HG03159 (cell line): Measurements from ENCODE around the gene FAM81B.
"Not testable (repeated sequence)": the region's sequence is repeated elsewhere in the genome, so short reads cannot be mapped to it uniquely, and the experiment has no call there.

Experiments
- ATAC-seq: cut with Tn5 transposase; IDR thresholded peaks from one replicate; pipeline ENCODE4 v1.9.1; 2021; ENCODE audit warnings: mild to moderate bottlenecking, moderate library complexity; ENCODE audit not compliant: unreplicated experiment

FAM81B gene, protein sequence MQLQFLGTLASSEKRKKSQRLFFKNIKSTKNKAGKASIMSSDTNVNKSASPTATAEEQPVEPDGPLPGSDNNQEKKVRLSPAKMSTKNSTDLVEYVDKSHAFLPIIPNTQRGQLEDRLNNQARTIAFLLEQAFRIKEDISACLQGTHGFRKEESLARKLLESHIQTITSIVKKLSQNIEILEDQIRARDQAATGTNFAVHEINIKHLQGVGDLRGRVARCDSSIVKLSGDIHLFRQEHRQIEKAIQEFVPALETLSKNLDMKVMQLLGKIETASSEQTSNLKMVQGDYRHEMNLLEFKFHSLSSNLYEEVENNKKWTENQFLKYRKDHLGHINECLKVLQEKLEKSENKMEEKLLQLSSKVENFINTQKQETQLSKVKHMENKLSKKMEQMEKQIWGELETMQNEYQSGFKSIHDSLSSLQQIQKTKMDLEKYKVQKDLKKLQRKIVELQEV

DNA sequence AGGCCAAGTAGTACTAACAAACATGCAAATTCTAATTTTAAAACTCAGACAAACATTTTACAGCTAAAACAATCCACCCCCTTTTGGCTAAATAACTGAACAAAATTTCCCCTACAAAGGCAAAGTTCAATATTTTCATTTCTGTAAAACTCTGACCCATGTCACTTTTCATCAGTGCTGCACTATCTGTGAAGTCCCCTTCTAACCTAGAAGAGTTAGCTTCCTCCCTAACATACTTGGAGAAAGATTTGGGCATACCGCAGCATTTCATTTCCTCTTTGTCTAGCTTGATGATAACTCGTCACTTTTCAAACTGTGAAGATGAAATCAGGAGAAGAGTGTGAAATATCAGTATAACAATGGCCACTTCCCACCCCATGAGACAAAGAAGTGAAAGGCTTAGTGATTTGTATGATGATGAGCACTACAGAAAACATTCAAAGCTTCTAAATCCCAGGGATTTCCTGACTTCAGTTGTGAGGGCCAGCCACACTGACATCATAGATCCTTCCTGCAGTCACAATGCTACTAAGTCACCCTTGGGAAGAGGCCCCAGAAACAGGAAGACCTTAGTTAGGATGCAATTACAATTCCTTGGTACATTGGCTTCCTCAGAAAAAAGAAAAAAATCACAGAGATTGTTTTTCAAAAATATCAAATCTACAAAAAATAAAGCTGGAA is at the start of gene FAM81B:
Gene FAM81B (plus strand): TSS at position 555 of the 681 bp plus-strand sequence. CDS start 24 bp downstream, at position 579.
- no peak for ATAC-seq

DNA sequence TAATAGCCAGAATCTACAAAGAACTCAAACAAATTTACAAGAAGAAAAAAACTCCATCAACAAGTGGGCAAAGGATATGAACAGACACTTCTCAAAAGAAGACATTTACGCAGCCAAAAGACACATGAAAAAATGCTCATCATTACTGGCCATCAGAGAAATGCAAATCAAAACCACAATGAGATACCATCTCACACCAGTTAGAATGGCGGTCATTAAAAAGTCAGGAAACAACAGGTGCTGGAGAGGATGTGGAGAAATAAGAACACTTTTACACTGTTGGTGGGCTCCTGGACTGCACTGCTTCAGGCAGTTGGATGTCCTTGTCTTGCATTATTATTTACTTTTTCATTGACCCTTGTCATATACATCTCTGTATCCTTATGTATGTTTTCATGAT is 49.7 kb upstream of the FAM81B start:
- ATAC-seq, result not testable (repeated sequence)

DNA sequence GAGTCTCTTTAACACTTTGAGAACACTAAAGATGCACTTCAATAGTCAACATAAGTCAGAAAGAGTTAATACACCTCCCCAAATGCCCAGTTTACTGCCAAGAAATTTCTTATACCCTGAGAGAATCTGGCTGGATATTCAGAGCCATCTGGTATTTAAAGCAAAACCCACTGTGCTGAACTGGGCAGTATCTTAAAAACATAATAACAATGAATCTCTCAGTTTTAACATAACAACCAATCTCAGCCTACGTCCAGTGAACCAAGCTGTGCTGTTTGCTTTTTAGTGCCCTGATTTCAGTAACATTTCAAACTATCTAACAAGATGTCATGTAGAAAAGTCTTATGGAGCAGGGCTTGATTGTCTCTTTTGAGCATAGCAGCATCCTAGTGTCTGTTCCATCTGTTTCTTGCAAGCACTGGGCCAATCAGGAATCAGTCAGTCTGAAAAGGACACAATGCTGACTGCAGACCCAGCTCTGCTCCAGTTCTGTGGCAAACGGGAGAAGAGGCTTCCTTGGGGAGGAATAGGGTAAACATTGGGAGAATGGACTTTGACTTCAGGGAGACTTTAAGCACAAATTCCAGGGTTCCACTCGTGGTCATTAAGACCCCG is 43.6 kb upstream of the FAM81B start:
- no peak for ATAC-seq

DNA sequence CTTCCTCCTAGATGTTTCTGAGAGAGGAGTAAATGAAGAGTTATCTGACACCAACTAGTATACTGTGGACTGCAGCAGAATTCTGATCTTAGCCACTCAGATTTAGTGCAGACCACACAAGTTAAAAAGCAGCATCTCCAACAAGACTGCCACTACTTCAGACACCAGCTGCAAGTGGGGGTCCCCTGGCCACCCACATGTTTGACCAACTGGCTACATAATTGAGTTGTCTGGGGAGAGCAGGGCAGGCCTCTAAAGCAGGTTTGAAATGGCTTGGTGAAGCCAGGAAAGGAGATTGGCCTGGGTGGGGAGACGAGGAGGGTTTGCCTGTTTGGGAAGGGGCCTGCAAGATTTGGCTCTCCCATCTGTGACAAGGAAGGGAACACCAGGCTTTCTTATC is 40.5 kb upstream of the FAM81B start:
- no peak for ATAC-seq

DNA sequence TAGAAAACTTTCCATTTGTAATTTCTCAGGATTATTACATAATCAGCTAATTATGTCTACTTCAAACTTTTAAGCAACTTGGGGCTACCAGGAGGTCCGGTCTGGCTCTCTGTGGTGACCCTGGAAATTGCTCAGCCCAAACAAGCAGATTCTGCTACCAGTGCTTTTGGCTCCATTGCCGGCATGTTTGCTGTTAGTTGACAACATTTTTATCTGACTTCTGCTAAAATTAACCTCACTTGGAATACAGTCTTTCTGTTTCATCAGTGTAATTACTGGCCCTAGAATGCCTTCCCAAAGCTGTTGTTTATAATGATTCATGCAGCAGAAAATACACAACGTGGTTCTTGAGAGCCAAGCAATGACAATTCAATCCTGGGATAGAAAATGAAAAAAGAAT is 38.5 kb upstream of the FAM81B start:
- no peak for ATAC-seq

DNA sequence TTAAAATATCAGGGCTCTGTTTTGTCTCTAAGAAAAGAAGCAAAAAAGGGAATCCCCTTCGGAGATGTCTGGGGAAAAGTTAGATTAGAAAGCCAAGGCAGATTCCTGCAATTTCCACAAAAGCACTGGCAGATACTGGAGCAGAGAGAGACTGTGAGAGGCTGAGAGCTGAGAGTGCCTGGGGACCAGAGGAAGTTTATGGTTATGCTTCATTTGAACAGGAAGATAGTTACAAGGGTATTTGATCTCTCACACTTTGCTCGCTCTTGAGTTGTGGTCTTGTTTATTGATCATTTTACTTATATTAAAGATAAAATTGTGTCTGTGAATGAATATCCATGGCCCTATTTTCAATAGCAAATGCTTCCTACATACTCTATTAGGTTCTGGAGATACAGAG is 32.8 kb upstream of the FAM81B start:
- no peak for ATAC-seq

DNA sequence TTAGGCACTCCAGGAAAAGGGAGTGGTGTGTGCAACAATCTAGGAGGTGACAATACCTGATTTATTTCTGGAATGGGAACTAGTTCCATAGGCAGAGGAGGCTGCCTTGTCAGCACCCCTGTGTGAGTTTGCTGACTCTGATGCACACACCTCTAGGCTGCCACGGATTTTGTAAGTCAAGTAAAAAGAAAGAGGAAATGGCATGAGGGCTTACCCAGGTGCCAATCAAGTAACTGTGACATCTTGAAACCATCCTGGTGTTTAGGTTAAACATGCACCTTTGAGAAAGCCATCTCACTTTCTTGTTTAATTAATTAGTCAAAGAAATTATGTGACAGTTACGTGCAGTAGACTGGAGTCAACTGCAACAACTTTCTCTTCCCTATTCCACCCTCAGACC is 32.3 kb upstream of the FAM81B start:
- no peak for ATAC-seq

DNA sequence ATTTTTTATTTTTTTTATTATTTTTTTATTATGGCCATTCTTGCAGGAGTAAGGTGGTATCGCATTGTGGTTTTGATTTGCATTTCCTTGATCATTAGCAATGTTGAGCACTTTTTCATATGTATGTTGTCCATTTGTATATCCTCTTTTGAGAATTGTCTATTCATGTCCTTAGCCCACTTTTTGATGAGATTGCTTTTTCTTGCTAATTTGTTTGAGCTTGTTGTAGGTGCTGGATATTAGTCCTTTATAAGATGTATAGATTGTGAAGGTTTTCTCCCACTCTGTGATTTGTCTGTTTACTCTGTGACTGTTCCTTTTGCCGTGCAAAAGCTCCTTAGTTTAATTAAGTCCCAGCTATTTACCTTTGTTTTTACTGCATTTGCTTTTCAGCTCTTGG is 30.5 kb upstream of the FAM81B start:
- ATAC-seq, result not testable (repeated sequence)

DNA sequence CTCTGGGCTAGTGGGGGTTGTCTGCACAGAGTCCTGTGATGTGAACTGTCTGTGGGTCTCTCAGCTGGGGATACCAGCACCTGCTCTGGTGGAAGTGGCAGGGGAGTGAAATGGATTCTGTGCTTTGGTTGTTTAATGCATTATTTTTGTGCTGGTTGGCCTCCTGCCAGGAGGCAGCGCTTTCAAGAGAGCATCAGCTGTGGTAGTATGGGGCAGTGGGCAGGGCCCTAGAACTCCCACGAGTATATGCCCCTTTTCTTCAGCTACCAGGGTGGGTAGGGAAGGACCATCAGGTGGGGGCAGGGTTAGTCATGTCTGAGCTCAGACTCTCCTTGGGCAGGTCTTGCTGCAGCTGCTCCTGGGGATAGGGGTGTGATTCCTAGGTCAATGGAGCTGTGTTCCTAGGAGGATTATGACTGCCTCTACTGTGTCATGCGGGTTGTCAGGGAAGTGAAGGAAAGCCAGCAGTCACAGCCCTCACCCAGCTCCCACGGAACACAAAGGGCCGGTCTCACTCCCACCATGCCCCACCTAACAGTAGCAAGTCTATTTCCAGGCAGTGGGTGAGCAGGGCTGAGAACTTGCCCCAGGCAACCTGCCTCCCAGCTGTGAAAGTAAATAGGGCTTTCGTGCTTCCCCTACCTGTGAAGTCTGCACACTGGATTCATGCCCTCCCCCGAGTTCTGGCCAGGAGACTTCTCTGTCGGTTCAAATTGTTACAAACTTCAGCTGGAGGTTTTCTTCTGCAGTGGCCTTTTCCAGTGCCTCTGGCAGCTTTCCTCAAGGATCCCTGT is 25.7 kb upstream of the FAM81B start:
- ATAC-seq, result no peak

DNA sequence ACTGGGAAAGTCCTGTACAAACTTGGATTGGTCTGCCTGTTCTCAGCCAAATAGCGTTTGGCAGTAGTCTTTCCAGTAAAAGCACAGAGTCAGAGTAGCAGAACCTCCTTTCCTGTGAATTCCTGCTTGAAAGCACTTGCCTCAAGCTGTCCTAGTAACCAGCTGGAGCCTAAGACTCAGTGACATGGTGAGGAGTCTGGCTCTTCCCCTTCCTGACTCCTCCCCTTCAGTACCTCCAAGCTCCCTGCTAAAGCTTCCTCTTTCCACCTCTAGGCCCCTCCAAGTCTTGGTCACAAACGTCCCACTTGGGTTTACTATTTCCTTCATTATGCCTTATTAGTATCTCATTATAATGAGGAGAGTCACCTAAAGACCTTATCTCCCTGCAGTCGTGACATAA is 21.4 kb upstream of the FAM81B start:
- no peak for ATAC-seq

DNA sequence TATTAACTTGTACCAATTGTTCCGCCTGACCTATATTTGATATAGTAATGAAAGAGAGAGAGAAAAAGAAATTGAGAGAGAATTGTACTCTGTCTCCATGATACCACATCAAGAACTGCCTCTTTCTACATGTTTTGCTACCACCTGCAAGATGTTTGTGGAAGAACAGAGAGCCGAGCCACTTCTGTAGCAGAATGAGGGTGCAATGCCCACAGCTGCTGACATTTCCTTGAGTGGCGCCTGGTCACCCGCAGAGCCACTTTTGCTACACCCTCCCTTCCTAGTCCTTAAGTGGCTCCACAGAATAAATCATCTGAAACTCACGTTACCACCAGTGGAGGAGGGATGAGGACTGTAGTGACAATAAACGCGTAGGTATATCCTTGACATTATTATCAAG is 17.1 kb upstream of the FAM81B start:
- no peak for ATAC-seq

DNA sequence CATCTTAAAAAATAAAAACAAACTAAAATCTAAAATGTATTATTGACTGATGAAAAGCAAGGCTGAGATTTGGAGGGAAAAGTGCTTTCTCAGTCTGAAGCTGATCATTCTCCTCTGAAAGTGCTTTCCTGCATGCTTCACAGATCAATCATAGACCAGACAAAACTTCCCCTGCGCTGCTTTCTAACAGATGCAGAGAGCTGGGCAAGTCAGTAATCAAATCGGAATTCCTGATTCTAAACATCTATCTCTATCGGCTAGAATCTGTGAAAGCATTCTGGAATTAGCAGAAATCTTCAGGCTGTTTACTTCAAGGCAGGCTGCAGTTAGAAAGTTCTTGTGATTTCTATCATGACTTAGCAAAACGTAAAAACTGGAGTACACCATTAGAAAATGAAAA is 15.6 kb upstream of the FAM81B start:
- ATAC-seq, result no peak

DNA sequence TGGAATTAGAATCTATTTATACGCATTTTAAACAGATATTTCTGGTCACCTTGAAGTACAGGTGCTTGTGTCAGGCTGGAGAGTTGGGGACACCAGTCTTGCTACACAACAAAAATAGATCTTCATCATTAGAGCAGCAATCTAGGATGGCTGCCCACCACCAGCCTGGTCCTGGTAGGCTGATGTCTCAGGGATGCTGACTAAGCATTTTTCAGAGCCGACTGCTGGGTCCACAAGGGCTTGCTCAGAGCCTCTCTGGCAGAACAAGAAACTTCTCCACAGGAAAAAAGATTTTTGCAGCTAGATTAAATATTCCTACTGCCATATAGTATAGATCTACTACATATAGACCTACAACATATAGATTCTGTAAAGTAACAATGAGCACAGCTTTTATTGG is 12.0 kb upstream of the FAM81B start:
- ATAC-seq, result no peak

DNA sequence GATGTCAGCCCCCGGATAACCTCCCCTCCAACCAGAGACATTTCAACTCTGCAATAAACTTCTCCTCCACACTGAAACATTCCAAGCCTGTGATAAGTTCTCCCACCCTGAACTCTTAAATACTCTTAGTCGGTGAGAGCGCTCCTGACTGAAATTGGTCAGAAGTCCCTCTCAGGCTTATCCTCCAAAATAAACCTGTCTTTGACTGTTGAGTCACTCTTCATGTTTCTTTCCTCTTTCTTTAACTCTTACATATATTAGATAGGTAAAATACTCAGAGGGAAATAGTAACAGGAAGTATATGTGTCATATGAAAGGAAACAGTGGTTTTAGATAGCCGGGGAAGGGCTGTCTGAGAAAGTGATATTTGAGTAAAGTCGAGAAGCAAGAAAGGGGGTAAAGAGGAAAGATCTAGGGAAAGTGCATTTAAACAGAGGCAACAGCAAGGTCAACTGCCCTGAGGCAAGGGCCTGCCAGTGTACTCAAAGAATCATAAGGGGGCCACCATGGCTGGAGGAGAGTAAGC is 11.0 kb upstream of the FAM81B start:
- ATAC-seq, result no peak

DNA sequence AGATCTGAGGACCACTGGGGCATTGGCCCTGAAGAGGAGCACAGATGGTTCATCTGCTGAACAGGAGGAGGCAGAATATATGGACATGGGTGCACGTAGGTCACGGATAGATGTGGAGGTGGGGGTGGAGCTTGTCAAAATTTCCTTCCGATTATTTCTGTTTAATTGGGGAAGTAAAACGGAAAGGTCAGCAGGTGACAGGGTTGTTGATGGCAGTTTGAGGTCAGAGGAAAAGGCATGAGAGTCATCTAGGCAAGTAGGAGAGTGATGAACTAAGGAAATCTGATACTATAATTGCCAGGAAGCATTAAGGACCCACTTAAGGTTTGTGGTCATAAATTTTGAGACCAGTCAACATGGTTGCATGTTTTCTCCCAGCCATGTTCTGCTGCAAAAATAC is 8.4 kb upstream of the FAM81B start:
- no peak for ATAC-seq

DNA sequence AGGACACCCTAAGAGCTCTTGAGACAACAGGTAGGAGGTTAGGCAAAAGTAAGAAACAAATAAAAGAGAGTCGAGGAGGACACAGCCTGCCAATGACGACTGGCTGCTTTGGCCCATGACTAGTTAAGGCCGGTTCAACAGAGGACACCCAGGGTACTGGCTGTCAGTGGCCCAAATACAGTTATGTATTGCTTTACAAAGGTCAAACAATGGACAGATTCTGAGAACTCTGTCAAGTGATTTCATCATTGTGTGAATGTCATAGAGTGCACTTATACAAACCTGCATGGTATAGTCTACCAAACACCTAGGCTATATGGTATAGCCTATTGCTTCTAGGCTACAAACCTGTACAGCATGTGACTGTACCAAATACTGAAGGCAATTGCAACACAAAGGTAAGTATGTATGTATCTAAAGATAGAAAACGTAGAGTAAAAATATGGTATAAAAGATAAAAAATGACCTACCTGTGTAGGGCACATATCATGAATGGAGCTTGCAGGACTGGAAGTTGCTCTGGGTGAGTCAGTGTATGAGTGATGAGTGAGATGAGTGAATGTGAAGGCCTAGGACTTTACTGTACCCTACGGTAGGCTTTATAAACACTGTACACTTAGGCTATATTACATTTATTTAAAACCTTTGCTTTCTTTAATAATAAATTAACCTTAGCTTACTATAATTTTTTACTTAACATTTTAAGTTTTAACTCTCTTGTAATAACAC is 6.5 kb upstream of the FAM81B start:
- no peak for ATAC-seq

DNA sequence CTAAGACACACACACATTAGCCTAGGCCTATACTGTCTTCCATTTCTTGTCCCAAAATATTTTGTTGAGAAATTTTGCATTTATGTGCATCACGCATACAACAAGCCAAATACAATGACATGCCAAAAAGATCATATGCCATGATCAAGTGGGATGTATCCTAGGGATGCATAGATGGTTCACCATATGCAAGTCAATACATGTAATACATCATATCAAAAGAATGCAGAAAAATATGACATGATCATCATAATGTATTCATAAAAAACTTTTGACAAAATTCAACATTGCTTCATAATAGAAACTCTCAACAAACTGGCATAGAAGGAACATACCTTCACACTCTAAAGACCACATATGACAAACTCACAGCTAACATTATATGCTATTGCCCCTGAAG is 5.8 kb upstream of the FAM81B start:
- ATAC-seq, result no peak

DNA sequence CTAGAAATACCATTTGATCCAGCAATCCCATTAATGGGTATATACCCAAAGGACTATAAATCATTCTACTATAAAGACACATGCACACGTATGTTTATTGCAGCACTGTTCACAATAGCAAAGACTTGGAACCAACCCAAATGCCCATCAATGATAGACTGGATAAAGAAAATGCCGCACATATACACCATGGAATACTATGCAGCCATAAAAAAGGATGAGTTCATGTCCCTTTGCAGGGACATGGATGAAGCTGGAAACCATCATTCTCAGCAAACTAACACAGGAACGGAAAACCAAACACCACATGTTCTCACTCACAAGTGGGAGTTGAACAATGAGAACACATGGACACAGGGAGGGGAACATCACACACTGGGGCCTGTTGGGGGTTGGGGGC is 799 bp downstream of the FAM81B start:
- ATAC-seq, result not testable (repeated sequence)

DNA sequence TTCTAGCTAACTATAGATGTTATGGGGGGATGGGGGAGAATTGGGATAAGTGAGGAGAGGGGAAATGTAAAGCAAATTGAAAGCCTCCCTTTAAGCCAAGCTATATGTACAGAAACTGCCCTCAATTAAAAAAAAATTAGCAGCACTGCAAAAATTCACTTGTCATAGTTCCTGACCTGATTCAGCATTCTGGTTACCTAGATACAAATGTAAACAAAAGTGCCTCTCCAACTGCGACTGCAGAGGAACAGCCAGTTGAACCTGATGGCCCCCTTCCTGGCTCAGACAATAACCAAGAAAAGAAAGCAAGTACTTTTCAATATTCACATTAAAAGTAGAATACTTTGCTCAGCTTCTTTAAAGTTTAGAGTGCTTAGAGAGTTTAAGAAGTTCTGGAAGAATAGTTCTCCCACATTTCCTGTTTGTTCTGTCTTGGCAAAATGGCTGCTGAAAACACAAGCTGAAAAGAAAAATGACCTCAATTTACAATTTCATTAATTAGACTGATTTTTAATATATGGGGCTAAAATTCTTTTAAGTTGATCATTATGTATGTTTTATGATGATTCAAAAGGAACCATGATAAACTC is 1.5 kb downstream of the FAM81B start:
- ATAC-seq, result no peak

DNA sequence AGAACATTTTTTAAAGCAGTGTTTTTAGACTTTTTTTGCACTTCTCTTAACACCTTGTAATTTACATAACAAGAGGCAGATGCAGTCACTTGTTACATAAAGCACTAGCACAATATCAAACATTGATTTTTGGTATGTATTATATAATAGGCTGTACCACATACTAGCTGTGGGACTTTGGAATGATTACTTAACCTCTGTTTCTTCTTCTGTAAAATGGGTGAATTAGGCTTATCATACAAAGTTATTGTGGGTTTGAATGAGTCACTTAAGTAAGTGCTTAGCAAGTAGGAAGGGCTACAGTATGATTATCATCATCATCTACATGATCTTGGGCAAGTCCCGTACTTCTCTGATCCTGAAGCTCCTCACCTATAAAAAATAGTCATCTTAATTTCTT is 2.1 kb downstream of the FAM81B start:
- ATAC-seq, result no peak
